PC-3 (cell line): ENCODE measurements around the gene TTC33. TPM values are rescaled to one million over a fixed set of nuclear protein-coding genes. Genes with fewer than 3 reads are reported as not detected.

Experiments used
- ATAC-seq: fragments of 200-7000 bp; cut with Tn5 transposase; 2 replicates; pipeline ENCODE4 v1.9.1; 2020; ENCODE audit warnings: mild to moderate bottlenecking, moderate library complexity
- BruUV-seq: library from RNA; stranded (reverse); fragments of 400-500 nt; replicated peaks from 2 replicates; lab custom pipeline; 2021; lab: Mats Ljungman, UMichigan
- CTCF ChIA-PET: fragments of 300-600 bp; sonication (Branson Sonifier 250); formaldehyde crosslinking; loops from one replicate; lab custom pipeline; 2022; ENCODE audit warnings: antibody characterized with exemption; lab: Charles Lee
- POLR2A ChIA-PET: fragments of 300-600 bp; sonication (Branson Sonifier 250); formaldehyde crosslinking; loops from one replicate; lab custom pipeline; 2022; ENCODE audit warnings: antibody characterized with exemption; ENCODE audit not compliant: unreplicated experiment; lab: Charles Lee
- DNase-seq: peaks from one replicate; pipeline ENCODE4 v3.0.0-alpha.2; 2015
- H2AFZ ChIP-seq: fragments of 300-600 bp; sonication (generic); 2 replicates; pipeline ENCODE4 v1.6.0; 2016; ENCODE audit warnings: antibody characterized with exemption, low read length
- H3F3A ChIP-seq: fragments of 300-600 bp; sonication (generic); one replicate; pipeline ENCODE4 v1.6.0; 2017; ENCODE audit warnings: antibody characterized with exemption, low read length, control low read depth, mild to moderate bottlenecking; ENCODE audit not compliant: unreplicated experiment
- H3K27ac ChIP-seq: fragments of 300-600 bp; sonication (generic); 2 replicates; pipeline ENCODE4 v1.5.1; 2016; ENCODE audit warnings: mild to moderate bottlenecking, low read length
- H3K27me3 ChIP-seq: fragments of 300-600 bp; sonication (generic); 2 replicates; pipeline ENCODE4 v1.6.1; 2016; ENCODE audit warnings: low read length, mixed read lengths
- H3K36me3 ChIP-seq: fragments of 300-600 bp; sonication (generic); 2 replicates; pipeline ENCODE4 v1.6.1; 2016; ENCODE audit warnings: low read depth, mixed run types, low read length, mixed read lengths
- H3K4me1 ChIP-seq: fragments of 300-600 bp; sonication (generic); 2 replicates; pipeline ENCODE4 v1.5.1; 2016; ENCODE audit warnings: low read length; ENCODE audit not compliant: insufficient read depth
- H3K4me2 ChIP-seq: fragments of 300-600 bp; sonication (generic); 2 replicates; pipeline ENCODE4 v1.6.0; 2016; ENCODE audit warnings: low read length
- H3K4me3 ChIP-seq: fragments of 300-600 bp; sonication (generic); 2 replicates; pipeline ENCODE4 v1.5.1; 2016; ENCODE audit warnings: mild to moderate bottlenecking, low read length, mixed read lengths
- H3K79me2 ChIP-seq: fragments of 300-600 bp; sonication (generic); 2 replicates; pipeline ENCODE4 v1.6.1; 2017; ENCODE audit warnings: low read length, mixed read lengths
- H3K9ac ChIP-seq: fragments of 300-600 bp; sonication (generic); 2 replicates; pipeline ENCODE4 v1.6.0; 2016; ENCODE audit warnings: mild to moderate bottlenecking, low read length
- H3K9me2 ChIP-seq: fragments of 300-600 bp; sonication (generic); replicated peaks from 2 replicates; pipeline ENCODE4 v1.6.1; 2016; ENCODE audit warnings: mixed run types, low read length, mixed read lengths
- H3K9me3 ChIP-seq: fragments of 300-600 bp; sonication (generic); 2 replicates; pipeline ENCODE4 v1.6.1; 2016; ENCODE audit warnings: low read length, mixed read lengths
- H4K20me1 ChIP-seq: fragments of 300-600 bp; sonication (generic); 2 replicates; pipeline ENCODE4 v1.6.1; 2016; ENCODE audit warnings: low read length, mixed read lengths
- CTCF ChIP-seq: fragments of 300-600 bp; sonication (generic); conservative IDR thresholded peaks from 2 replicates; pipeline ENCODE4 v1.5.1; 2017; ENCODE audit warnings: antibody characterized with exemption, low read depth, mild to moderate bottlenecking, low read length
- EZH2 ChIP-seq: fragments of 300-600 bp; sonication (generic); IDR thresholded peaks from one replicate; pipeline ENCODE4 v1.6.1; 2017; ENCODE audit warnings: antibody characterized with exemption, mild to moderate bottlenecking, low read length; ENCODE audit not compliant: unreplicated experiment
- EZH2phosphoT487 ChIP-seq: fragments of 300-600 bp; sonication (generic); IDR thresholded peaks from 2 replicates; pipeline ENCODE4 v1.6.1; 2018; ENCODE audit warnings: mild to moderate bottlenecking, antibody characterized with exemption, low read length, borderline replicate concordance
- intact Hi-C: fragments of 100-400 bp; cut with micrococcal nuclease; formaldehyde crosslinking; loops from 2 replicates; pipeline ENCODE4 v1.9.0; 2023
- total RNA-seq: library from RNA; depleted of rRNA; stranded (reverse); fragments of >200 nt; gene quantifications from 2 replicates; pipeline ENCODE4 v1.2.3, GENCODE V29; 2014

TTC33 gene
- total RNA-seq, 1 experiment from 2014 or later: 9.0 TPM

GRCh38 chr5:40799258-40799657 lies 43.5 kb upstream of the TTC33 start:
- H3K4me3 ChIP-seq: peak overlapping the region; percentile 83
- peak; percentile 14 for DNase-seq
- ATAC-seq: no peak
- ChIA-PET POLR2A (interaction anchor here (0.6 kb wide), 1 partner anchor 16 kb away, joined by 3 read pairs; no protein-coding TSS in a partner anchor), CTCF (interaction anchor here (0.5 to 1.3 kb wide), 10 partner anchors 19 to 318 kb away, joined by 3 to 11 read pairs (median 4); no protein-coding TSS in a partner anchor)
- no peaks in the 10 kb centered on the region for H3K9me2 ChIP-seq
- H3K4me1 ChIP-seq: peaks cover 22% of the 10 kb centered on the region
- BruUV-seq: TSS peak; percentile 66
- peaks cover 5% of the 10 kb centered on the region; the same call in 1 of the 2 replicates for H3K36me3 ChIP-seq
- peak overlapping the region; percentile 89 for H3K4me2 ChIP-seq
- intact Hi-C loops: no loop called here
- H2AFZ ChIP-seq: peak overlapping the region; percentile 98; the same call in 1 of the 2 replicates
- H4K20me1 ChIP-seq: peaks cover 26% of the 10 kb centered on the region
- no peaks in the 10 kb centered on the region for H3K27me3 ChIP-seq
- peak overlapping the region; percentile 87 for H3K27ac ChIP-seq
- H3K79me2 ChIP-seq: peaks cover 42% of the 10 kb centered on the region
- TF ChIP-seq EZH2phosphoT487 (no peak), EZH2 (no peak), CTCF (no peak)
- H3K9me3 ChIP-seq: no peaks in the 10 kb centered on the region
- peaks cover 2% of the 10 kb centered on the region for H3F3A ChIP-seq
- H3K9ac ChIP-seq: peak overlapping the region; percentile 84

- intact Hi-C loops: loop anchor here (1.0 kb wide), 1 partner anchor 44 kb away; the partner anchor contains the start of gene TTC33
- Histone ChIP-seq H3K79me2 (peaks cover 47% of the 10 kb centered on the region), H3K4me3 (peak overlapping the region; percentile 83), H3K9me3 (no peaks in the 10 kb centered on the region), H3F3A (peaks cover 2% of the 10 kb centered on the region), H4K20me1 (peaks cover 27% of the 10 kb centered on the region), H3K27me3 (no peaks in the 10 kb centered on the region), H3K27ac (peak overlapping the region; percentile 87), H3K36me3 (peaks cover 5% of the 10 kb centered on the region; the same call in 1 of the 2 replicates), H3K9me2 (no peaks in the 10 kb centered on the region), H2AFZ (peak overlapping the region; percentile 98), H3K9ac (peak overlapping the region; percentile 84), H3K4me1 (peaks cover 26% of the 10 kb centered on the region), H3K4me2 (peak overlapping the region; percentile 89)
- DNase-seq (peak; percentile 72), ATAC-seq (peak; percentile 53)
- no TSS peak for BruUV-seq
- TF ChIP-seq EZH2 (no peak), CTCF (no peak), EZH2phosphoT487 (no peak)
- ChIA-PET CTCF (interaction anchor here (0.5 to 1.3 kb wide), 10 partner anchors 19 to 318 kb away, joined by 3 to 11 read pairs (median 4); no protein-coding TSS in a partner anchor), POLR2A (interaction anchor here (0.5 to 0.6 kb wide), 2 partner anchors 16 to 49 kb away, joined by 3 to 4 read pairs; no protein-coding TSS in a partner anchor)
Measured at GRCh38 chr5:40798801-40799210, 43.0 kb upstream of the TTC33 start.
